Stomach (tissue), 9 donors: ENCODE measurements around the gene SLC8A2. TPM values are rescaled to one million over a fixed set of nuclear protein-coding genes. Genes with fewer than 3 reads are reported as not detected.

Experiments
- DNase-seq, 2 donors: peaks; one replicate each; pipeline versions ENCODE4 v3.0.0 to v3.0.0-alpha.2; 2013 to 2019
- H3K27ac ChIP-seq, 5 donors: fragments of 200-600 bp in 4 of 5; sonication (generic) in 4 of 5; one replicate each; pipeline ENCODE4 v1.5.1; 2013 to 2019; ENCODE audit warnings: mild to moderate bottlenecking in 1 of 5, moderate library complexity in 1 of 5
- H3K27me3 ChIP-seq, 3 donors: fragments of 200-600 bp; sonication (generic); one replicate each; pipeline ENCODE4 v1.5.1; 2017 to 2019; ENCODE audit warnings: mixed run types in 1 of 3
- H3K36me3 ChIP-seq, 4 donors: fragments of 200-600 bp; sonication (generic); 1 replicate in 3 of 4; 2 replicates in 1 of 4; pipeline ENCODE4 v1.5.1; 2016 to 2019
- H3K4me1 ChIP-seq, 4 donors: fragments of 200-600 bp; sonication (generic); one replicate each; pipeline ENCODE4 v1.5.1; 2016 to 2019
- H3K4me3 ChIP-seq, 4 donors: fragments of 200-600 bp; sonication (generic) in 3 of 4; one replicate each; pipeline ENCODE4 v1.5.1; 2016 to 2019; ENCODE audit warnings: mild to moderate bottlenecking in 1 of 4
- H3K9me3 ChIP-seq, 4 donors: fragments of 200-600 bp; sonication (generic); one replicate each; pipeline ENCODE4 v1.5.1; 2016 to 2019
- EP300 ChIP-seq: sonication (generic); formaldehyde crosslinking; IDR thresholded peaks from one replicate; pipeline ENCODE4 v1.6.1; 2017; ENCODE audit warnings: antibody characterized with exemption
- POLR2A ChIP-seq, 4 donors: fragments of 450-650 bp; IDR thresholded peaks; one replicate each; pipeline ENCODE4 v1.6.1; 2016; ENCODE audit warnings: antibody characterized with exemption in 4 of 4, control low read depth in 2 of 4, mild to moderate bottlenecking in 1 of 4, moderate library complexity in 1 of 4
- POLR2AphosphoS5 ChIP-seq, 3 donors: sonication (generic); formaldehyde crosslinking; IDR thresholded peaks; one replicate each; pipeline ENCODE4 v1.6.1; 2016; ENCODE audit warnings: antibody characterized with exemption in 3 of 3
- WGBS, 5 donors: extraction: QIAGEN DNeasy Blood & Tissue Kit in 3 of 5; methylation state at CpG; one replicate each; pipeline versions ENCODE4 v1.1.5 to v1.1.7; 2013 to 2018; 5-methylcytosine and 5-hydroxymethylcytosine counted together
- intact Hi-C: fragments of 100-400 bp; cut with DNase I; formaldehyde crosslinking; loops from one replicate; pipeline ENCODE4 v1.15.1; 2023; ENCODE audit warnings: low total_unique reads
- polyA plus RNA-seq, 3 donors: library from polyadenylated mRNA; stranded (reverse); fragments of 200-250 nt; gene quantifications; one replicate each; pipeline ENCODE4 v1.2.3, GENCODE V29; 2013
- total RNA-seq, 5 donors: library from RNA; depleted of rRNA; stranded (reverse); fragments of >200 nt; gene quantifications; one replicate each; pipeline versions ENCODE4 v1.1.0 to v1.2.3, GENCODE V29; 2014 to 2016
- TF ChIP-seq, protein P1 (sequence below), 7 experiments: fragments of 450-650 bp in 4 of 7; fragments of 200-600 bp in 3 of 7; sonication (generic) in 3 of 7; IDR thresholded peaks; one replicate each; pipeline ENCODE4 v1.5.1; 2016 to 2019; ENCODE audit warnings: antibody characterized with exemption in 7 of 7, control low read depth in 2 of 7, mild to moderate bottlenecking in 1 of 7
- donor health status: healthy with polysubstance abuse.
- donor health status: Bipolar disorder and iron deficiency.
- donor health status: healthy.

SLC8A2 gene
- total and polyA plus RNA-seq, 8 donors, result 0.12 to 17.9 (median 2.0) TPM

DNA sequence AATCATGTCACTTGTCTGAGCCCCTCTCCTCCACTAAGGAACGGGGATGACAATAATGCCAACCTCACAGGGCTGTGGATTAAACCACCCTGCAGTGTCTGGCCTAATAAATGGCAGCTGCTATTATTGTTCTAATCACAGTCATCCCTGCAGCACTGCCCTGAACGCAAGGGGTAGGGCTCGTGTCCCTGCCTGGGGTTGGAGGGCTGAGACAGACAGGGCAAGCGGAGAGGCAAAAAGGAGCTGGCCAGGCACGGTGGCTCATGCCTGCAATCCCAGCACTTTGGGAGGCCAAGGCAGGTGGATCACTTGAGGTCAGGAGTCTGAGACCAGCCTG is 22.5 kb upstream of the SLC8A2 start:
- H3K27me3 ChIP-seq, result no peaks in the 10 kb centered on the region
- peaks cover 49 to 98% (median 97%) of the 10 kb centered on the region in 4 donors for H3K36me3 ChIP-seq
- intact Hi-C loops, result no loop called here
- no peak for TF ChIP-seq POLR2A (IDR thresholded peaks at IDR 0.05)
- TF ChIP-seq EP300, result no peak
- TF ChIP-seq POLR2AphosphoS5 (IDR thresholded peaks at IDR 0.05), result no peak
- TF ChIP-seq, protein P1, sequence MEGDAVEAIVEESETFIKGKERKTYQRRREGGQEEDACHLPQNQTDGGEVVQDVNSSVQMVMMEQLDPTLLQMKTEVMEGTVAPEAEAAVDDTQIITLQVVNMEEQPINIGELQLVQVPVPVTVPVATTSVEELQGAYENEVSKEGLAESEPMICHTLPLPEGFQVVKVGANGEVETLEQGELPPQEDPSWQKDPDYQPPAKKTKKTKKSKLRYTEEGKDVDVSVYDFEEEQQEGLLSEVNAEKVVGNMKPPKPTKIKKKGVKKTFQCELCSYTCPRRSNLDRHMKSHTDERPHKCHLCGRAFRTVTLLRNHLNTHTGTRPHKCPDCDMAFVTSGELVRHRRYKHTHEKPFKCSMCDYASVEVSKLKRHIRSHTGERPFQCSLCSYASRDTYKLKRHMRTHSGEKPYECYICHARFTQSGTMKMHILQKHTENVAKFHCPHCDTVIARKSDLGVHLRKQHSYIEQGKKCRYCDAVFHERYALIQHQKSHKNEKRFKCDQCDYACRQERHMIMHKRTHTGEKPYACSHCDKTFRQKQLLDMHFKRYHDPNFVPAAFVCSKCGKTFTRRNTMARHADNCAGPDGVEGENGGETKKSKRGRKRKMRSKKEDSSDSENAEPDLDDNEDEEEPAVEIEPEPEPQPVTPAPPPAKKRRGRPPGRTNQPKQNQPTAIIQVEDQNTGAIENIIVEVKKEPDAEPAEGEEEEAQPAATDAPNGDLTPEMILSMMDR (IDR thresholded peaks at IDR 0.05), result no peak
- no peak for DNase-seq
- H3K27ac ChIP-seq, result no peak overlapping the region
- WGBS, 5 donors, result 82 to 93% (median 89%) methylated on average over 4 to 5 of the region's 5 CpGs
- no peak overlapping the region for H3K4me3 ChIP-seq
- no peaks in the 10 kb centered on the region for H3K9me3 ChIP-seq
- H3K4me1 ChIP-seq, result peaks cover 8 to 30% (median 27%) of the 10 kb centered on the region in 4 donors

DNA sequence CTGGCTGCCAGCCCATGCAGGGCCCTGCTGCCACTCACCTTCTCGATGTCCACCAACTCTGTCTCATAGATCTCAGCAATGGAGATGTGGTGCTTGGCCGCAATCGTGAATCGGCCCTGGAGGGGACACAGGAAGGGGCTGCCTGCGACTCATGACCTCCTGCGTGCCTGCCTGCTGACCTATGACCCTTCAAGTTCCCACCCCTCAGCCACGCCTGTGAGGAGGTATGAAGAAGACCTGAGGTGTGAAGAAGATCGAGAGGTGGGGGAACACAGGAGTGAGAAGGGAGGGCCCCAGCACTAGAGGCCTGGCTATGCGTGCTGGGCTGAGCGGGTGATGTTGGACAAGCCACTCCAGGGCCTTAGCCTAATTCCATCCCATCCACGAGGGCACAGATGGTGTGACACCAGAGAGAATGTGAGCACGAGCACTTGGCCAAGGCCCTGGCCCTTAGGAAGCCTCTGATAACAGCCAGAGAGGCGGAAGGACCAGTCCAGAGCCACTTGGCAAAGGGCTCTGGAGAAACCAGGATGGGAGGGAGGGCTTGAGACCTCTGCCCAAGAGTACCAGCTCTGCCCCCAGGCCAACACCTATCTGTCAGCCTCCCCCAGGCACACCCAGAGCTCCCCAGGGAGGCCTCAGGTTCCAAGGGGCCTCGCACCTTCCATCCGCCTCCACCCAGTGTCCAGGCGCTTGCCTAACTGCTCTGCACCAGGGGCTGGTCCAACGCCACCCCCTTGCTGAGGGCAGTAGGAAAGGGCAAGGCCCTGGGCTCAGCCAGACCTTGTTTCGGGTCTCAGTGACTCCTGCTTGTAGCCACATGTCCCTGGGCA is 21.9 kb upstream of the SLC8A2 start:
- Histone ChIP-seq H3K4me1 (peaks cover 8 to 27% (median 23%) of the 10 kb centered on the region in 4 donors), H3K4me3 (no peak overlapping the region), H3K9me3 (no peaks in the 10 kb centered on the region), H3K27ac (no peak overlapping the region), H3K36me3 (peaks cover 45 to 98% (median 96%) of the 10 kb centered on the region in 4 donors), H3K27me3 (no peaks in the 10 kb centered on the region)
- intact Hi-C loops, result no loop called here
- DNase-seq, result no peak
- WGBS, 5 donors, result 75 to 81% (median 80%) methylated on average over 17 to 18 of the region's 18 CpGs
- no peak for TF ChIP-seq POLR2A (IDR thresholded peaks at IDR 0.05)
- TF ChIP-seq, protein P1 (IDR thresholded peaks at IDR 0.05), result no peak
- no peak for TF ChIP-seq POLR2AphosphoS5 (IDR thresholded peaks at IDR 0.05)
- no peak for TF ChIP-seq EP300

DNA sequence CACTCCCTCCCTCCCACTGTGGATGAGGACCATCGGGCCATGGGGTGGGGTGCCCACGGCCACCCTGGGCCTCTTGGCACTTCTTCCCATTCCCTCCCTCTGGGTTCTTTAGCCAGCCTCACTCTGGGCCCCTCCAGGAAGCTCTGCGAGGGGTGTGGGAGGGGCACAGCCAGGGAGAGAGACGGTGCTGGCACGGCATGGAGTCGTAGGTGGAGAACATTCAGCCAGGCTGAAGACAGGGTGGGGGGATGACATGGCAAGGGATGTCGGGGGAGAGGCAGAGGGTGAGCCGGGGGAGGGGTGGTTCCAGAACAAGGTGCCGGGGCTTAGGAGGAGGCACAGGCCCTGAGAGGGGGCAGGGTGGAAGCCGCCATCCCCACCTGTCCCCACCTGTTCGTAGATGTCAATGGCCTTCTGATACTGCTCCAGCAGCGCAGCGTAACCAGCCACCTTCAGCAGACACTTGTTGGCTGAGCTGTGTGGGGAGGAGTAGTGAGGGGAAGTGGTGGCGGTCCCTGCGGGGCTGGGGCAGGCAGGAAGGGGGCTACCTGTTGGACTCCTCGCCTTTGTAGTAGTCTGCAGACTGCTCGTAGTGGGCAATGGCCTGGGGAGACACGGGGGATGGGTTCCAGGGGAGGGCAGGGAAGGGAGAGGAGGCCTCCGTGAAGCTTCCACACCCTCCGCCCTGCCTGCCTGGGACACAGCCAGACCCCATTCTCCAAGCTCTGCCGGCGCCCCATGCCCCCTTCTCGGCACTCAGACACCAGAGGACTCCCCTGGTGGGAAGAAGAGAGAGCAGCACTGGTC is 21.1 kb upstream of the SLC8A2 start:
- no peak overlapping the region for H3K27ac ChIP-seq
- peaks cover 4 to 20% (median 14%) of the 10 kb centered on the region in 4 donors for H3K4me1 ChIP-seq
- WGBS, 5 donors, result 68 to 75% (median 74%) methylated on average over 18 to 23 of the region's 23 CpGs
- intact Hi-C loops, result no loop called here
- no peaks in the 10 kb centered on the region for H3K27me3 ChIP-seq
- no peak for DNase-seq
- no peak overlapping the region for H3K4me3 ChIP-seq
- H3K9me3 ChIP-seq, result no peaks in the 10 kb centered on the region
- peaks cover 49 to 97% (median 95%) of the 10 kb centered on the region in 4 donors for H3K36me3 ChIP-seq
- TF ChIP-seq POLR2AphosphoS5 (IDR thresholded peaks at IDR 0.05) (no peak), EP300 (no peak), POLR2A (IDR thresholded peaks at IDR 0.05) (no peak)
- TF ChIP-seq, protein P1 (IDR thresholded peaks at IDR 0.05), result no peak

DNA sequence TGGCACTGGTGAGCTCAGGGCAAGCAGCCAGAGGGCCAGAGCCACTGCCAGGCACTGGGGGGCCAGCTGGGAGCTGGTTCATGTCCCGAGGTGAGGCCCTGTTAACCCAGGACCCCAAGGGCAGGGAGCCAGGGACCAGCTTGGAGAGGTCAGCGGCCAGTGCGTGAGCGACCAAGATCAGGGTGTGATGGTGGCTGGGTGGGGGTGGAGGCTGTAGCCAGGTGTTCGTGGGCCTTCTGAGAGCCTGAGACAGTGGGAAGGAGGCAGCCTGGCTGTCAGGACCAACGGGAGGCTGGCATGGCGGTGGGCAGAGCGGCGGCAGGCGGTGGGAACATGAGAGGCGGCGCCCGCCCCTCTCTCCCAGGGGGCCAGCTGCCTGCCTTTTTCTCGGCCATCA is 20.4 kb upstream of the SLC8A2 start:
- DNase-seq, result no peak
- 69 to 96% (median 85%) methylated on average over 4 to 14 of the region's 14 CpGs for WGBS, 5 donors
- H3K4me1 ChIP-seq, result peaks cover 0 to 14% (median 8%) of the 10 kb centered on the region in 4 donors

More for the DNA sequence above, 20.4 kb upstream of the SLC8A2 start:
- Histone ChIP-seq H3K27me3 (no peaks in the 10 kb centered on the region), H3K4me3 (no peak overlapping the region), H3K36me3 (peaks cover 55 to 97% (median 96%) of the 10 kb centered on the region in 4 donors), H3K27ac (no peak overlapping the region), H3K9me3 (no peaks in the 10 kb centered on the region)
- no peak for TF ChIP-seq POLR2A (IDR thresholded peaks at IDR 0.05)
- TF ChIP-seq POLR2AphosphoS5 (IDR thresholded peaks at IDR 0.05), result no peak
- TF ChIP-seq, protein P1 (IDR thresholded peaks at IDR 0.05), result no peak
- no peak for TF ChIP-seq EP300
- intact Hi-C loops, result no loop called here
